ENCODE data around the gene FUT6. TPM values are rescaled to one million over a fixed set of nuclear protein-coding genes. Genes with fewer than 3 reads are reported as not detected.
"Not testable (repeated sequence)": the region's sequence is repeated elsewhere in the genome, so short reads cannot be mapped to it uniquely, and the experiment has no call there.

FUT6 gene
- total and polyA plus RNA-seq, 2 donors (not counting 1 experiment from before 2014, with no cell fraction given), result not detected

DNA sequence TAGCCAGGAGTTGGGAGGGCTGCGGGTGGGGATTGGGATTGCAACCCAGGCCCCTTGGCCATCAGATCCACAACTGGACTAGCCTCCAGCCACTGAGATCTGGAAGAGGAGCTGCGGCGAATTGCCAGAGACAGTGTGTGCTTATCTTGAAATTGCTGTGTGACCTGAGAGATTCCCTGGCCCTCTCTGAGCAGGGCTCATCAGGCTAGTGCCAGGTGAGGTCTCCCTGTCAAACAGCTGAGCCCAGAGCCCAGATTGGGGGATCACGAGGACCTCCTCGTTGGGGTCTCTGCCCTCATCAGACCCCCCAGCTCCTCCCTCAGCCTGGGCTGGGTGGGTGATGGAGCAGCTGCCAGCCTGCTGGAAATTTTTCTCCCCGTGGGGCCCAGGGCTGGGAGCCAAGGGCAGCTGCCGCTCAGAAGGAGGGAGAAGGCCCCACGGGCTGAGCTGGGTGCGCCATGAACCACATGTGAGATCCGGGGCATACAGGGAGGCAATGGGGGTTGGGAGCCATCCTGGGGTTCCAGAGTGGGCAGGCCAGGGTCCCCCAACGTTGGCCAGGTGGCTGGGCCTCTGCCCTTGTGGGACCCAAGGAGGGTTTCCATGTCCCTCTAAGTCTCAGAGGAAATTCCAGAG lies 23.6 kb upstream of the FUT6 start:
- H3K9me3 ChIP-seq (ENCODE audit: control insufficient read depth, insufficient read depth, low read depth, low read length), result no peaks in the 10 kb centered on the region
- H3K4me2 ChIP-seq (ENCODE audit: extremely low read depth, insufficient read depth, low read length), result no peak overlapping the region
- no peak overlapping the region for H2AFZ ChIP-seq (ENCODE audit: low read length)
- H3K79me2 ChIP-seq (ENCODE audit: control insufficient read depth, insufficient read depth, low read length), result no peaks in the 10 kb centered on the region
- H3K4me3 ChIP-seq (replicated peaks in 1 of 4; ENCODE audit: control extremely low read depth in 1 of 4, insufficient read depth in 1 of 4, low read depth in 3 of 4, low read length in 4 of 4), result no peak overlapping the region
- H3K27me3 ChIP-seq (ENCODE audit: control insufficient read depth, insufficient read depth, low read length), result no peaks in the 10 kb centered on the region
- H3K27ac ChIP-seq (ENCODE audit: insufficient read depth, low read length), result no peak overlapping the region
- no peaks in the 10 kb centered on the region for H3K4me1 ChIP-seq (ENCODE audit: control insufficient read depth, extremely low read depth, insufficient read depth, low read length)
- H3K9ac ChIP-seq (ENCODE audit: insufficient read depth, low read length), result no peak overlapping the region
- TF ChIP-seq EZH2 (IDR thresholded peaks at IDR 0.05; ENCODE audit: low read length, missing control alignments), result no peak
- TF ChIP-seq, protein P1, sequence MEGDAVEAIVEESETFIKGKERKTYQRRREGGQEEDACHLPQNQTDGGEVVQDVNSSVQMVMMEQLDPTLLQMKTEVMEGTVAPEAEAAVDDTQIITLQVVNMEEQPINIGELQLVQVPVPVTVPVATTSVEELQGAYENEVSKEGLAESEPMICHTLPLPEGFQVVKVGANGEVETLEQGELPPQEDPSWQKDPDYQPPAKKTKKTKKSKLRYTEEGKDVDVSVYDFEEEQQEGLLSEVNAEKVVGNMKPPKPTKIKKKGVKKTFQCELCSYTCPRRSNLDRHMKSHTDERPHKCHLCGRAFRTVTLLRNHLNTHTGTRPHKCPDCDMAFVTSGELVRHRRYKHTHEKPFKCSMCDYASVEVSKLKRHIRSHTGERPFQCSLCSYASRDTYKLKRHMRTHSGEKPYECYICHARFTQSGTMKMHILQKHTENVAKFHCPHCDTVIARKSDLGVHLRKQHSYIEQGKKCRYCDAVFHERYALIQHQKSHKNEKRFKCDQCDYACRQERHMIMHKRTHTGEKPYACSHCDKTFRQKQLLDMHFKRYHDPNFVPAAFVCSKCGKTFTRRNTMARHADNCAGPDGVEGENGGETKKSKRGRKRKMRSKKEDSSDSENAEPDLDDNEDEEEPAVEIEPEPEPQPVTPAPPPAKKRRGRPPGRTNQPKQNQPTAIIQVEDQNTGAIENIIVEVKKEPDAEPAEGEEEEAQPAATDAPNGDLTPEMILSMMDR (conservative IDR thresholded peaks at IDR 0.05 in 1 of 2, IDR thresholded peaks at IDR 0.05 in 1 of 2; ENCODE audit: low read depth in 1 of 2, low read length in 2 of 2), result no peak
- H3K36me3 ChIP-seq (ENCODE audit: control insufficient read depth, insufficient read depth, low read length), result no peaks in the 10 kb centered on the region
- DNase-seq (ENCODE audit: low read depth in 2 of 2), result no peak
- H4K20me1 ChIP-seq (ENCODE audit: control insufficient read depth, extremely low read depth, insufficient read depth, low read length), result no peaks in the 10 kb centered on the region

DNA sequence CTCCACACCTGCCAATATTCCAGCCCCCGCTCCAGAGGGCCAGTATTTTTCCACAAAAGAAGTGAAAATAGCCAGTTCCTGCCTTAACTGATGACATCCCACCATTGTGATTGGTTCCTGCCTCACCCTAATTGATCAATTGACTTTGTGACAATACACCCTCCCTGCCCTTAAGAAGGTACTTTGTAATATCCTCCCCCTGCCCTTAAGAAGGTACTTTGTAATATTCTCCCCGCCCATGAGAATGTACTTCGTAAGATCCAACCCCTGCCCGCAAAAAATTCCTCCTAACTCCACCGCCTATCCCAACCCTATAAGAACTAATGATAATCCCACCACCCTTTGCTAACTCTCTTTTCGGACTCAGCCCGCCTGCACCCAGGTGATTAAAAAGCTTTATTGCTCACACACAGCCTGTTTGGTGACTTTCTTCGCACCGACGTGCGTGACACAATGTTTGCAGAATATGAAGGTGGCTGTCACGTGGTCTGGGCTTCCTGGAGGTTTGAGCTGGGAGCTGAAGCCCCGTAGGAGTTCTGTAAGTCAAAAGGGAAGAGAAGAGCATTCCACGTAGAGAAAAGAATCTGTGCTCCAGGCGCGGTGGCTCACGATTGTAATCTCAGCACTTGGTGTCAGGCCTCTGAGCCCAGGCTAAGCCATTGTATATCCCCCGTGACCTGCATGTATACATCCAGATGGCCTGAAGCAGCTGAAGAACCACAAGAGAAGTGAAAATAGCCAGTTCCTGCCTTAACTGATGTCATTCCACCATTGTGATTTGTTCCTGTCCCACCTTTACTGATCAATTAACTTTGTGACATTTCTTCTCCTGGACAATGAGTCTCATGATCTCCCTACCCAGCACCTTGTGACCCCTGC lies 17.9 kb upstream of the FUT6 start:
- Histone ChIP-seq H3K4me1 (ENCODE audit: control insufficient read depth, extremely low read depth, insufficient read depth, low read length) (no peaks in the 10 kb centered on the region), H3K36me3 (ENCODE audit: control insufficient read depth, insufficient read depth, low read length) (no peaks in the 10 kb centered on the region), H3K4me2 (ENCODE audit: extremely low read depth, insufficient read depth, low read length) (no peak overlapping the region), H4K20me1 (ENCODE audit: control insufficient read depth, extremely low read depth, insufficient read depth, low read length) (no peaks in the 10 kb centered on the region), H2AFZ (ENCODE audit: low read length) (no peak overlapping the region), H3K27me3 (ENCODE audit: control insufficient read depth, insufficient read depth, low read length) (peaks cover 5% of the 10 kb centered on the region), H3K9ac (ENCODE audit: insufficient read depth, low read length) (no peak overlapping the region), H3K9me3 (ENCODE audit: control insufficient read depth, insufficient read depth, low read depth, low read length) (no peaks in the 10 kb centered on the region), H3K27ac (ENCODE audit: insufficient read depth, low read length) (no peak overlapping the region), H3K79me2 (ENCODE audit: control insufficient read depth, insufficient read depth, low read length) (no peaks in the 10 kb centered on the region), H3K4me3 (replicated peaks in 1 of 4; ENCODE audit: control extremely low read depth in 1 of 4, insufficient read depth in 1 of 4, low read depth in 3 of 4, low read length in 4 of 4) (no peak overlapping the region)
- no peak for TF ChIP-seq EZH2 (IDR thresholded peaks at IDR 0.05; ENCODE audit: low read length, missing control alignments)
- TF ChIP-seq, protein P1 (conservative IDR thresholded peaks at IDR 0.05 in 1 of 2, IDR thresholded peaks at IDR 0.05 in 1 of 2; ENCODE audit: low read depth in 1 of 2, low read length in 2 of 2), result no peak
- DNase-seq (ENCODE audit: low read depth in 2 of 2), result no peak

DNA sequence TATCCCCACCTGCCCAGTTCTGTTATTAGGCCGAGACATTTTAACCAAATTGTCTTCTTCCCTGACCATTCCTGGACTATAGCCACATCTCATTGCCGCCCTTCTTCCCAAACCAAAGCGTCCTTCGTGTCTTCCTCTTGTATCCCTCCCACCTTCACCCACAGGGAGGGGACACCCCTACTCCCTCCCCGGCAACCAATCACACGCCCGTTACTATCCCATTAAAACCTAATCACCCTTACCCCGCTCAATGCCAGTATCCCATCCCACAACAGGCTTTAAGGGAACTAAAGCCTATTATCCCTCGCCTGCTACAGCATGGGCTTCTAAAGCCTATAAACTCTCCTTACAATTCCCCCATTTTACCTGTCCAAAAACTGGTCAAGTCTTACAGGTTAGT lies 15.6 kb upstream of the FUT6 start:
- not testable (repeated sequence) for H3K27ac ChIP-seq (ENCODE audit: insufficient read depth, low read length); H3K4me2 ChIP-seq (ENCODE audit: extremely low read depth, insufficient read depth, low read length); H3K79me2 ChIP-seq (ENCODE audit: control insufficient read depth, insufficient read depth, low read length); H3K4me3 ChIP-seq (replicated peaks in 1 of 4; ENCODE audit: control extremely low read depth in 1 of 4, insufficient read depth in 1 of 4, low read depth in 3 of 4, low read length in 4 of 4); H3K9me3 ChIP-seq (ENCODE audit: control insufficient read depth, insufficient read depth, low read depth, low read length); DNase-seq (ENCODE audit: low read depth in 2 of 2); H3K9ac ChIP-seq (ENCODE audit: insufficient read depth, low read length); H3K36me3 ChIP-seq (ENCODE audit: control insufficient read depth, insufficient read depth, low read length); H3K27me3 ChIP-seq (ENCODE audit: control insufficient read depth, insufficient read depth, low read length); H3K4me1 ChIP-seq (ENCODE audit: control insufficient read depth, extremely low read depth, insufficient read depth, low read length); H2AFZ ChIP-seq (ENCODE audit: low read length); H4K20me1 ChIP-seq (ENCODE audit: control insufficient read depth, extremely low read depth, insufficient read depth, low read length)

DNA sequence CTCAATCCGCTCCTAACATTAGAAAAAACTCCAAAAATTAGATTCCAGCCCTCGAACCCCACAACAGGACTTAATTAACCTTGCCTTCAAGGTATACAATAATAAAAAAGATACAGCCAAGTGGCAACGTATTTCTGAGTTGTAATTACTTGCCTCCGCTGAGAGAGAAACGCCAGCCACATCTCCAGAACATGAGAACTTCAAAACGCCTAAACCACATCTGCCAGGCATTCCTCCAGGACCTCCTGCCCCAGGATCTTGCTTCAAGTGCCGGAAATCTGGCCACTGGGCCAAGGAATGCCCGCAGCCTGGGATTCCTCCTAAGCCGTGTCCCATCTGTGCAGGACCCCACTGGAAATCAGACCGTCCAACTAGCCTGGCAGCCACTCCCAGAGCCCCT lies 14.6 kb upstream of the FUT6 start:
- H3K4me3 ChIP-seq (replicated peaks in 1 of 4; ENCODE audit: control extremely low read depth in 1 of 4, insufficient read depth in 1 of 4, low read depth in 3 of 4, low read length in 4 of 4); H3K27ac ChIP-seq (ENCODE audit: insufficient read depth, low read length); H3K4me2 ChIP-seq (ENCODE audit: extremely low read depth, insufficient read depth, low read length); H3K9ac ChIP-seq (ENCODE audit: insufficient read depth, low read length); H3K79me2 ChIP-seq (ENCODE audit: control insufficient read depth, insufficient read depth, low read length); H3K9me3 ChIP-seq (ENCODE audit: control insufficient read depth, insufficient read depth, low read depth, low read length); H4K20me1 ChIP-seq (ENCODE audit: control insufficient read depth, extremely low read depth, insufficient read depth, low read length); H3K36me3 ChIP-seq (ENCODE audit: control insufficient read depth, insufficient read depth, low read length); DNase-seq (ENCODE audit: low read depth in 2 of 2); H3K27me3 ChIP-seq (ENCODE audit: control insufficient read depth, insufficient read depth, low read length); H3K4me1 ChIP-seq (ENCODE audit: control insufficient read depth, extremely low read depth, insufficient read depth, low read length); H2AFZ ChIP-seq (ENCODE audit: low read length): not testable (repeated sequence)
